COLO668 (cell line): Measurements from ENCODE around the gene MLXIPL.
"Not testable (repeated sequence)": the region's sequence is repeated elsewhere in the genome, so short reads cannot be mapped to it uniquely, and the experiment has no call there.

Experiments
- DNase-seq: peaks from one replicate; lab custom pipeline; 2025; ENCODE audit not compliant: unreplicated experiment; lab: John Stamatoyannopoulos, UW

MLXIPL gene

DNA sequence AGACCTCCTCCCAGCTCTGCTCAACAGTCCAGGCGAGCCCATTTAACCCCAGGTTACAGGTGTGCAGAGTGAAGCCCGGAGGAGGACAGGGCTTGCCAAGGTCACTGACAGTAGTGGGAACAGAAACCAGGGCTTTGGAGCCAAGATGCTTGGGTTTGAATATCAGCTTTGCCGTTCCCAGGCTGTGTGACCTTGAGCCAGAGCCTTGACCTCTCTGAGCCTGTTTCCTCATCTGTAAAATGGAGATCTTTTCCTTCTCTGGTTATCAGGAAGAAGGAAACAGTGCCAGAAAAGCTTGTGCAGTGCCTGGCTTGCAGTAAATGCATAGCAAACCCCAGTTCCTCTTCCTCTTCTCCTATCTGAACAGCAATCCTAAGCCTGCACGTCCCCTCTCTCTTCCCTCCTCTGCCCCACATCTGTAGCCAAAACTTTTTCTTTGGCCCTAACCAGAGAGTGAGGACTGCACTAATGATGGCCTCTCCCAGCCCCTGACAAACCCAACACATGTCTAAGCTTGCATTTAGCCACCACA lies 21.4 kb upstream of the MLXIPL start:
- DNase-seq, result no peak

DNA sequence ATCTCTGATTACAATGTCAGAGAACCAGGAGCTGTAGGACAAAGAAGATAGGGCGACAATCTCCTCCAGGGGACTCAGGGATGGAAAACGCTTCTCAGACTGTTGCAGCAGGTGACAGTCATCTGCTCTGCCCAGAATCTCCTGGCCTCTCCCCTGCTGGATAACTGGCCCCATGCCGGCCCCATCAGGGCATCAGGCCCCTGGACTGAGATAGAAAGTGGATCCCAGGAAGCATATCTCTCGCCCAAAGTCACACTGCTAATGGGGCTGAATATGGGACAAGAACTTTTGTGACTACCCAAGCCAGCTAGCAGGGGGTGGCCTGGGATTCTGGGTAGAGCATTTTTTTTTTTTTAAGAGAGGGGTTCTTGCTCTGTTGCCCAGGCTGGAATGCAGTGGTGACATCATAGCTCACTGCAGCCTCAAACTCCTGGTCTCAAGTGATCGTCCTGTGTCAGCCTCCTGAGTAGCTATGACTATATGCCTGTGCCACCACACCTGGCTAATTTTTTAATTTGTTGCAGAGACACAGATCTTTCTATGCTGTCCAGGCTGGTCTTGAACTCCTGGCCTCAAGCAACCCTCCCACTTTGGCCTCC lies 20.5 kb upstream of the MLXIPL start:
- DNase-seq, result no peak

DNA sequence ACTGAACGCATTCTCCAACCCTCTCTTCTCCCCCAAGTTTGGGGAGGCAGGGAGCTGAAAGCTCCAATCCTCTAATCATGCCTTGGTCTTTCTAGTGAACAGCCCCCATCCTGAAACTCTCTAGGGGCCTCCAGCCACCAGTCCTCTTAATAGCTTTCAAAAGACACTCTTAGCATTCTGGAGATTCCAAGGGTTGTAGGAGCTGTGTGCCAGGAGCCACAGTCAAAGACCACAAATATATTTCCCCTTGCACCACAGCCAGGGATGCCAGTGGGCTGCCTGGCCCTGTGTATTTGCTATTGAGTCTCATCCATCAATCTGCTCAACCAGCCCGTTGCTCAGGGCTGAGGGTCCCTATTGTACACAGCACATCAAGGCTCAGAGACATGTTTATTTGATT lies 18.5 kb upstream of the MLXIPL start:
- no peak for DNase-seq

DNA sequence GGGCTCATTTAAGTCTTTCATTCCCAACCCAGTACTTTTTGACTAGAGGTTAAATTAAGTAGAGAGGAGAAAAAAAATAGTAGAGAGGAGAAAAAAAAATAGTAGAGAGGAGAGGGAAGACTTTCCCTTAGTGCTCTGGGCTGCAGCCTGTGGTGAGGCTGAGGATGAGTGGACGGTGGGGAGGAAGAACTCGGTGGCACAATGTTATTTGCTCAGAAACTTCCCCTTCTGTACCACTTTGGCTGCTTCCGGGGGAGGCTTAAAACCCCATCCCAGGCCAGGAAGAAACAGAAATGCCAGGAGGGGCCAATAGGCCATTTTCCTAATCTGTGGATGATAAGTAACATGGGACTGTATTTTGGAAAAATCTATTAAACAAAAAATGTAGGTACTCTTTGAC lies 14.6 kb upstream of the MLXIPL start:
- DNase-seq, result no peak

DNA sequence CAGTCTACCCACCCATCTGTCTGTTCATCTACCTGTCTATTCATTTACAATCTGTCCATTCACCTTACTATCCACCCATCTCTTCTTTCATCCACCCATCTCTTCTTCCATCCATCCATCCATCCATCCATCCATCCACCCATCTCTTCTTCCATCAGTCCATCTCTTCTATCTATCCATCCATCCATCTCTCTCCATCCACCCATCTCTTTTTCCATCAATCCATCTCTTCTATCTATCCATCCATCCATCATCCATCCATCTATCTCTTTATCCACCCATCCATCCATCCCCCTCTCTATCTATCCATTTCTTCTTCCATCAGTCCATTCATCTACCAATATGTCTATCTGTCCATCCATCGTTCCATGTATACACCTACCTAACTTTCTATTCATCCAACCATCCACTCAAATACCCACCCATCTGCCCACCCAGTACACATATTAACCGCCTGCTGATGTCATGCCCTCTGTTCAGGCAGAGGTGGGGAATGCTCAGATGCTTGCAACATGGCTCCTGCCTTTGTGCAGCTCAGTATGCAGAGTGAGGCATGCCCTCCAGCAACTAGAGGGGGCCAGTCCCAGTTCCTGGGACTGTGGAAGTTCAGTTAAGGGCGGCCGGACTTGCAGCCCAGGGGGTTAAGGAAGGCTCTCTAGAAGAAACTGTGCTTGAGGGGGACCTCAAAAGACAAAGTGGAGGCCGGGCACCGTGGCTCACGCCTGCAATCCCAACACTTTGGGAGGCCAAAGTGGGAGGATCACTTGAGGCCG lies 11.3 kb upstream of the MLXIPL start:
- DNase-seq, result no peak

DNA sequence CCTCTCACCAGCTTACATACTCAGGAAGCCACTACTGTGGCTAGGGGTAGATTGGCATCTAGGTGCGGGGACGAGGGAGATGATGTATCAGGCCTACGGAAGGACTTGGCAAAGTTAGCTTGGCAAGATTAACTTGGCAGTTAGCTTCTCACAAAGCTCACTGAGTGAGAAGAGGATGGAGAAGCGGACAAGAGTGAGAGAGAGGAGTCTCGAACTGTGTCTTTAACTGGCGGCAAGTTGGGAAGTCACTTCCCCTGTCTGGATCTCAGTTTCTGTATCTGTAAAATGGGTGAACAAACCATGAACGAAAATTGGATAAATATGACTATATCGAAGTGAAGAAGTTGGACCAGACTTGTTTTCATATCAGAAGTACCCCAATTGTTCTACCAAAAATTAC lies 9.5 kb upstream of the MLXIPL start:
- no peak for DNase-seq

DNA sequence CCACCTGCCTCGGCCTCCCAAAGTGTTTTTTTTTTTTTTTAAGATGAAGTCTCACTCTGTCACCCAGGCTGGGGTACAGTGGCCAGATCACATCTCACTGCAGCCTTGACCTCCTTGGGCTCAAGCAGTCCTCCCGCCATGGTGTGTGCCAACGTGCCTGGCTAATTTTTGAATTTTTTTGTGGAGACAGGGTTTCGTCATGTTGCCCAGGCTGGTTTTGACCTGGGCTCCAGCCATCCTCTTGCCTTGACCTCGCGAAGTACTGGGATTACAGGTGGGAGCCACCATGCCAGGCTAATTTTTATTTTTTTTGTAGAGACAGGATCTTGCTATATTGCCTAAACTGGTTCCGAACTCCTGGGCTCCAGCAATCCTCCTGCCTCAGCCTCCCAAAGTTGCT lies 9.0 kb upstream of the MLXIPL start:
- no peak for DNase-seq

DNA sequence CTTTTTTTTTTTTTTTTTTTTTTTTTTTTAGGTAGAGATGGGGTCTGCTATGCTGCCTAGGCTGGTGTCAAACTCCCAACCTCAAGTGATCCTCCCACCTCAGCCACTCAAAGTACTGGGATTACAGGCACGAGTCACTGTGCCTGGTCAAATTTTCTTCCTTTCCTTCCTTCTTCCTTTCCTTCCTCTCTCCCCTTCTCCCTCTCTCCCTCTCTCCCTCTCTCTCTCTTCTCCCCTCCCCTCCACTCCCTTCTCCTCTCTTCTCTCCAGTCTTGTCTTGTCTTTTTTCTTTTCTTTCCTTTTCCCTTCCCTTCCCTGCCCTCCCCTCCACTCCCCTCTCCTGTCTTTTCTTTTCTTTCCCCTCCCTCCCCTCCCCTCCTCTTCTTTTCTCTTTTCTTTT lies 7.2 kb upstream of the MLXIPL start:
- DNase-seq, result no peak

DNA sequence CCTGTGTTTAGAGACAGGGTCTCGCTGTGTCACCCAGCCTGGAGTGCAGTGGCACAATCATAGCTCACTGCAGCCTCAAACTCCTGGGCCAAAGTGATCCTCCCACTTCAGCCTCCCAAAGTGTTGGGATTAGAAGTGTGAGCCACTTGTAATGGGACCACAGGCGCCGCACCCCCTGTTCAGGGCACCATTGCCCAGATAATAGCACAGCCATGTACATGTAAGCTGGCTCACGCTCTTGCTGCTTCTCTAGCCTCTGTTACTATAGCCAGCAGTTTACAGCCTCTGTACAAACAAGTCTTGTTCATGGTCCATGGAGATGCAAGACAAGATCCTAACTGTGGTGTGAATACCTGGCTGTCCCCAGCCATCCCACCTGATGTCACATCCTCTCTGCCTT lies 4.2 kb upstream of the MLXIPL start:
- no peak for DNase-seq

DNA sequence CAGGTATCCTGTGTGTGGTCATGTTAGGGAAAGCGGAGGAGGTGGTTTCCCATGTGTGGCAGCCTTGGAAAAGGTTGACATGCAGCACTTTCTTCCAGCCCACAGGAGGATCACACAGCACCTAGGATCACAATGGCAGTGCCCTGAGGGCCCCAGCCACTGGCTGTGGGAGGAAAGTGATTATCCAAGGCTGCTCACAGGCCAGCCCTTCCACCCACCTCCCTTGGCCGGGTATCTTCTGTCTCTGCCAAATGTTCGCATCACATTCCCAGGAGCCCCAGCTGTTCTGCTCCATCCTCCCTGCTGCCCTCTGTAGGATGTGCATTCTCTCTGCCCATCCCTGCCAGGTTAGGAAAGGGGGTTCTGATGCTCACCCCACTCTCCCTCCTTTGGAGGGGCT lies 2.5 kb upstream of the MLXIPL start:
- no peak for DNase-seq

DNA sequence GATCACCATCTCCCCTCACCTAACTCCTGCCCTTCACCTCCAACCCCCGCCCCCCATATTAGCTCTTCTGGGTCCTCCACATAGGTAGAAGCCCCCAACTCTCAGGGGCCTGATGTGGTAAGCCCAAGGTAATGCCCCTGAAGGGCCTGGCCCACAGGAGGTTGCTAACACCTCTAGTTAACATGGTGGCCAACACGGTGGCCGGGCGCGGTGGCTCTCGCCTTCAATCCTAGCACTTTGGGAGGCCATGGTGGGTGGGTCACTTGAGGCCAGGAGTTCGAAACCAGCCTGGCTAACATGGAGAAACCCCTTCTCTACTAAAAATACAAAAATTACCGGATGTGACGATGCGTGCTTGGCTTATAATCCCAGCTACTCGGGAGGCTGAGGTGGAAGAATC lies 954 bp upstream of the MLXIPL start:
- DNase-seq, result no peak

DNA sequence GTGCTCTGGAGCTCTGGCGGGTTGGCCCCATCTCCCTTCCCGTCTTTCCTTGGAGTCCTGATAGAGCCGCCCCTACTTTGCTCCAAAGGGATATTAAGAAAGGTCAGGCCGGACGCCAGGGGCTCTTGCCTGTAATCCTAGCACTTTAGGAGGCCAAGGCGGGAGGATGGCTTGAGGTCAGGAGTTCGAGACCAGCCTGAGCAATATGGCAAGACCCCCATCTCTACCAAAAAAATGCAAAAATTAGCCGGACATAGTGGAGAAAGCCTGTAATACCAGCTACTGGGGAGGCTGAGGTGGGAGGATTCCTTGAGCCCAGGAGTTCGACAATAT lies 313 bp upstream of the MLXIPL start:
- DNase-seq, result no peak

DNA sequence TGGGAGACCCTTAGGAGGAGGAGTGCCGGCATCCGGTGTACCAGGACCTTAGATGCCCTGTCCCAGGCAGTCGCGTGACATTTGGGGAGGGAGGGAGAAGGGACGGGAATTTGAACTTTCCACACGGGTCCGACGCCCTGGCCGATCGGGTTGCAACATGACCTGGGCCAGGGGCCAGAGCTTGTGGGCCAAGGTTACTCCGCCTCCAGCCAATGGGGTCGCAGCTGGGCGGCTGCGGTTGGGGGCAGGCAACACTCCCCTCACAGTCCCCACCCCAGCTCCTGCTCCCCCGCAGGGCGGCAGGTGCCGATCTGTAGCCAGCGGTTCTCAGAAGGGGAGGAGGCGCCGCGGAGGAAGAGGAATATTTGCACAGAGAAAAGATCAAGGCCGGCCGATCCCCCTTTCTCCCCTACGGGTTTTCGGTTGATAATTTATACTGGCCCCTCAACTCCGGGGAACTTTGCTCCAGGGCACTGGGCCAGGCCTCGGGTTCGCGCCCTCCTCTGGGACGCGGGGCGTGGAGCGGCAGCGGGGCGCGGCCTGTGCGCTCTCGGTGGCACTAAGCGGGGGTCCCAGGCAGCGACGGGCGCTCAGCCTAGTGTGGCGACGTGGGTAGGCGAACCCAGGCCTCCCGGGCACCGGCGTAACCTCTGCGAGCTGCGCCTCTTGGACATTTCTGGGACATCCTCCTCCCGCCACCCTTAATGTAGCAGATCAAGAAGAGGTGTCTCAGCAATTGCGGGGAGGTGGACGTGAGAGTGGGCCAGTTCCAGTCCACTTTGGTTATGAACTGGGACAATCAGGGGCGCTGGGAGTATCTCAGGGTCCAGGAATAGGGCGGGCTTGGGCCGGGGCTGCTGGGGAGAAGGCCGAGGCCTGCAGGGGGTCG lies 1.2 kb downstream of the MLXIPL start:
- DNase-seq, result peak; percentile 20

DNA sequence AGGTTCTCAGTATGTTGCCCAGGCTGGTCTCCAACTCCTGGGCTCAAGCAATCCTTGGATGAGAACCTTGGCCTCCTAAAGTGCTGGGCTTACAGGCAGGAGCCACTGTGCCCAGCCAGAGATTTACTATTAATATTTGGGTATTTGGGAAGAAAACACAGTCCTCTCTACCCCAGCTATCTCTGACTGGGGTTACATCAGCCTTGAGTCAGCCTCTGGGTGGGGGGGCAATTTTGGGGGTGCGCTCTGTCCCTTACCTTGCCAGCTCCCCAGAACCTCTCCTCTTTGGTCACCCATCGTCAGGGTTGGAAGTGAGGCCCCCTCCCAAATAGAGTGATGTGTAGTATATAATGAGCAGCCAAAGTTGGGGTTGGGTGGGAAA lies 1.8 kb downstream of the MLXIPL start:
- DNase-seq, result no peak

DNA sequence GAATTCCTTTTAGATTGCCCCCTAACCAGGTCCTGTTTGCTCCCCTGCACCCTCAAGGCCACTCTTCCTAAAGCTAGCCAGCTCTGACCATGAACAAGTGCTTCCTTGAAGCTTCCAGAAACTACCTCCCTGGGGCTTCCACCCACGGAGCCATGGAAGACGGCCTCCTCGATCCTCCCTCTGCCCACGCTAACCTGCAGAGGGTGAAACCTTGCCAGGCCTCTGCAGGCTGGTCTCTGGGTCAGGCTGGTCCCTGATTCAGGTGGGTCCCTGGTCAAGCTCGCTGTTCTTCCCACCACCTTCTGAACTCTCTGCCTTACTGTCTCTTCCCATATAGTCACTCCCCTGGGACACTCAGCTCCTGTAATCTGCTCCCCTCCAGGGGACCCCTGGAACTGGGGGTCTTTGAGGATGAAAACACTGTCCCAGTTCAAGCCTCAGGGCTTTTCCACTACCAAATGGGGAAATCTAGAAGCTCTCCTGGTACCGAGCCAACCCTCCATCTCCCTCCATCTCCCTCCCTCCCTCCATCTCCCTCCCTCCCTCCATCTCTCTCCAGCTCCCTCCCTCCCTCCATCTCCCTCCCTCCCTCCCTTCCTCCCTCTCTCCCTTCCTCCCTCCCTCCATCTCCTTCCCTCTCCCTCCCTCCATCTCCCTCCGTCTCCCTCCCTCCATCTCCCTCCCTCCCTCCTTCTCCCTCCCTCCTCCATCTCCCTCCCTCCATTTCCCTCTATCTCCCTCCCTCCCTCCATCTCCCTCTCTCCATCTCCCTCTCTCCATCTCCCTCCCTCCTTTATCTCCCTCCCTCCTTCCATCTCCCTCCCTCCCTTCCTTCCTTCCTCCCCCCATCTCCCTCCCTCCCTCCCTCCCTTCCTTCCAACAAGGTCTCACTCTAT lies 2.9 kb downstream of the MLXIPL start:
- DNase-seq, result no peak

DNA sequence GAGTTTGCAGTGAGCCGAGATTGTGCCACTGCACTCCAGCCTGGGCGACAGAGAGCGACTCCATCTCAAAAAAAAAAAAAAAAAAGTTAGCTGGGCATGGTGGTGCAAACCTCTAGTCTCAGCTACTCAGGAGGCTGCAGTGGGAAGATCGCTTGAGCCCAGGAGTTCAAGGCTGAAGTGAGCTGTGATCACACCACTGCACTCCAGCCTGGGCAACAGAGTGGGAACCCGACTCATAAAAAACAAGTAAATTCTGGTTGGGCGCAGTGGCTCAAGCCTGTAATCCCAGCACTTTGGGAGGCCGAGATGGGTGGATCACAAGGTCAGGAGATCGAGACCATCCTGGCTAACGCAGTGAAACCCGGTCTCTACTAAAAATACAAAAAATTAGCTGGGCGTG lies 4.9 kb downstream of the MLXIPL start:
- DNase-seq, result not testable (repeated sequence)

DNA sequence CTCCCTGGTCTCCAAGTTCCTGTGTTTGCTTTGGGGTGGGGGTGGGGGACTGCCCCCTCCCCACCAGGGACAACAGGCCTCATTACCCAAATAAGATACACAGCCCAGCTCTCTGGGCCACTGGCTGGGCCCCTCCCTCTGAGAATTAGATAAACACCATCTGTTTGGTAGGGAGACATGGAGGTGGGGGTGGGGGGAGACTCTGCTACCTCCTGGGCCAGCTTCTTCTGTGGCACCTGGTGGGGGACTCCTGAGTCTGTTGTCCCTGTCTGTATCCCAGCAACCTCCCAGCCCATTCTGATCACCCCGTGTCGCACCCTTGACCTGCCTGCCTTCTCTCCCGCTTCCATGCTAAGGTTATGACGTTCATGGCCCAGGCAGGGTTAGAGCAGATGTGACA lies 5.8 kb downstream of the MLXIPL start:
- DNase-seq, result peak; percentile 12

DNA sequence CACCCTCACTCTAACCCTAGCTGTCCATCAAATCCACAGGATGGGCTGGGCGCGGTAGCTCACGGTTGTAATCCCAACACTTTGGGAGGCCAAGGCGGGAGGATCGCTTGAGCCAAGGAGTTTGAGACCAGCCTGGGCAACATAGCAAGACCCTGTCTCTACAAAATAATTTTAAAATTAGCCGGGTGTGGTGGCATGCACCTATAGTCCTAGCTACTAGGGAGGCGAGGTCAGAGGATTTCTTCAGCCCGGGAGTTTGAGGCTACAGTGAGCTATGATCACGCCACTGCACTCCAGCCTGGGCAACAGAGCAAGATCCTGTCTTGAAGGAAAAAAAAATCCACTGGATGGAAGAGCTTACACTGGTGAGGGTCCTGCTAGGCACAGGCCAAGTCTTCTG lies 6.8 kb downstream of the MLXIPL start:
- DNase-seq, result not testable (repeated sequence)

DNA sequence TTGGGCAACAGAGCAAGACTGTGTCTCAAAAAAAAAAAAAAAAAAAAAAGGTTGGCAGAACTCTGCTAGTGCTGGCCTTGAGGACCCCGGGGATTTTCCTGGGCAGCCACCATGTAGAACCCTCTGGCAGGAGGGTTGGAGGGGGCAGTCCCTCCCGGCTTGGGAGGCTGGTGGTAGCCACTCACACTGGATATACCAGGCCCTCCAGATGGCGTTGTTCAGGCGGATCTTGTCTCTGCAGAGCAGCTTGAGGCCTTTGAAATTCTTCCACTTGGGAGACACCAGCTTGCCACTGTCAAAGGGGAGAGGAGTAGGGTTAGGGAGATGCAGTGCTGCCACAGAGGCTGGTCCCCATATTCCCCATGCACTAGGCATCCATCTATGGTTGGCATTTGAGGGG lies 8.4 kb downstream of the MLXIPL start:
- peak; percentile 5 for DNase-seq

DNA sequence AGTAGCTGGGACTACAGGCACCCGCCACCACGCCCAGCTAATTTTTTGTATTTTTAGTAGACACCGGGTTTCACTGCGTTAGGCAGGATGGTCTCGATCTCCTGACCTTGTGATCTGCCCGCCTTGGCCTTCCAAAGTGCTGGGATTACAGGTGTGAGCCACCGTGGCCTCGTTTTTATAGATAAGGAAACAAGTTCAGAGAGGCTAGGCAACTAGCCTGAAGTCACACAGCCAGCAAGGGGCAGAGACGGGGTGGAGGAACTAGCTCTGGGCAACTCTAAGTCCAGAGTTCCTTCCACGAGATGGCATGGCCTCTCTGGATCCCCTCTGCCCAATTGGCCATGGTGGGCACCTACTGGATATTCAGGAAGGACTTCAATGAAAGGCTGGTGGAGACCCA lies 9.4 kb downstream of the MLXIPL start:
- DNase-seq, result not testable (repeated sequence)
